Vagina (tissue), 2 donors: ENCODE data around the gene SLC32A1. TPM values are rescaled to one million over a fixed set of nuclear protein-coding genes. Genes with fewer than 3 reads are reported as not detected.

ENCODE experiments used
- DNase-seq, 2 donors: peaks; one replicate each; pipeline ENCODE4 v3.0.0-alpha.2; 2017; ENCODE audit errors: extremely low spot score in 2 of 2
- H3K27ac ChIP-seq: fragments of 200-600 bp; sonication (generic); one replicate; pipeline ENCODE4 v1.5.1; 2019
- H3K27me3 ChIP-seq: fragments of 200-600 bp; sonication (generic); one replicate; pipeline ENCODE4 v1.5.1; 2019
- H3K36me3 ChIP-seq, 2 donors: fragments of 200-600 bp; sonication (generic); one replicate each; pipeline ENCODE4 v1.5.1; 2017 to 2019
- H3K4me1 ChIP-seq: fragments of 200-600 bp; sonication (generic); one replicate; pipeline ENCODE4 v1.5.1; 2019
- H3K4me3 ChIP-seq, 2 donors: fragments of 200-600 bp; sonication (generic); 1 replicate in 1 of 2; 2 replicates in 1 of 2; pipeline ENCODE4 v1.5.1; 2016 to 2019
- H3K9me3 ChIP-seq: fragments of 200-600 bp; sonication (generic); one replicate; pipeline ENCODE4 v1.5.1; 2019
- CTCF ChIP-seq, 3 experiments: fragments of 450-650 bp in 2 of 3; fragments of 200-600 bp in 1 of 3; sonication (generic) in 1 of 3; IDR thresholded peaks; one replicate each; pipeline ENCODE4 v1.5.1; 2017 to 2019; ENCODE audit warnings: antibody characterized with exemption in 3 of 3, mild to moderate bottlenecking in 2 of 3, moderate library complexity in 2 of 3
- POLR2A ChIP-seq, 2 donors: fragments of 450-650 bp; IDR thresholded peaks; one replicate each; pipeline ENCODE4 v1.6.1; 2017; ENCODE audit warnings: antibody characterized with exemption in 2 of 2, mild to moderate bottlenecking in 2 of 2, moderate library complexity in 2 of 2
- POLR2AphosphoS5 ChIP-seq, 2 donors: sonication (generic); formaldehyde crosslinking; IDR thresholded peaks; one replicate each; pipeline ENCODE4 v1.9.0; 2017; ENCODE audit warnings: antibody characterized with exemption in 2 of 2, mild to moderate bottlenecking in 2 of 2, low read depth in 1 of 2; ENCODE audit not compliant: insufficient read depth in 1 of 2
- intact Hi-C: fragments of 100-400 bp; cut with DNase I; formaldehyde crosslinking; loops from one replicate; pipeline ENCODE4 v1.15.1; 2023
- total RNA-seq: library from RNA; depleted of rRNA; stranded (reverse); fragments of >200 nt; gene quantifications from one replicate; pipeline ENCODE4 v1.2.3, GENCODE V29; 2016

Gene SLC32A1
- total RNA-seq, 1 donor from 2014 or later, result not detected

GRCh38 chr20:38730167-38730988, 6.1 kb downstream of the SLC32A1 start:
- Histone ChIP-seq H3K9me3 (no peaks in the 10 kb centered on the region), H3K4me1 (peaks cover 42% of the 10 kb centered on the region), H3K27ac (no peak overlapping the region), H3K36me3 (no peaks in the 10 kb centered on the region), H3K27me3 (peaks cover 41% of the 10 kb centered on the region), H3K4me3 (no peak overlapping the region)
- no peak for TF ChIP-seq POLR2A (IDR thresholded peaks at IDR 0.05)
- intact Hi-C loops, result no loop called here
- no peak for DNase-seq

GRCh38 chr20:38730989-38731737, 6.9 kb downstream of the SLC32A1 start:
- intact Hi-C loops, result no loop called here
- TF ChIP-seq POLR2AphosphoS5 (IDR thresholded peaks at IDR 0.05; ENCODE audit: insufficient read depth in 1 of 2, low read depth in 1 of 2), result no peak
- peak; percentile 52 to 69 (median 68) for TF ChIP-seq CTCF (IDR thresholded peaks at IDR 0.05)
- no peak for TF ChIP-seq POLR2A (IDR thresholded peaks at IDR 0.05)
- Histone ChIP-seq H3K4me1 (peaks cover 36% of the 10 kb centered on the region), H3K4me3 (peak overlapping the region; percentile 13 to 30), H3K36me3 (no peaks in the 10 kb centered on the region), H3K27me3 (peaks cover 34% of the 10 kb centered on the region), H3K27ac (no peak overlapping the region), H3K9me3 (no peaks in the 10 kb centered on the region)
- no peak for DNase-seq

- no peaks in the 10 kb centered on the region for H3K9me3 ChIP-seq
- no peak overlapping the region for H3K27ac ChIP-seq
- H3K4me1 ChIP-seq, result peaks cover 30% of the 10 kb centered on the region
- H3K4me3 ChIP-seq, result no peak overlapping the region
- no peaks in the 10 kb centered on the region for H3K36me3 ChIP-seq
- no peak for DNase-seq
- H3K27me3 ChIP-seq, result peaks cover 28% of the 10 kb centered on the region
- intact Hi-C loops, result no loop called here
- TF ChIP-seq CTCF (IDR thresholded peaks at IDR 0.05), result peak in 1 of 3 experiments; percentile 12
- no peak for TF ChIP-seq POLR2A (IDR thresholded peaks at IDR 0.05)
These were observed 7.4 kb downstream of the SLC32A1 start for GRCh38 chr20:38731738-38732113.

GRCh38 chr20:38732981-38733380, 8.7 kb downstream of the SLC32A1 start:
- Histone ChIP-seq H3K36me3 (no peaks in the 10 kb centered on the region), H3K27ac (no peak overlapping the region), H3K27me3 (peaks cover 15% of the 10 kb centered on the region), H3K9me3 (no peaks in the 10 kb centered on the region), H3K4me1 (peaks cover 27% of the 10 kb centered on the region), H3K4me3 (no peak overlapping the region)
- no peak for TF ChIP-seq CTCF (IDR thresholded peaks at IDR 0.05)
- no peak for TF ChIP-seq POLR2AphosphoS5 (IDR thresholded peaks at IDR 0.05; ENCODE audit: insufficient read depth in 1 of 2, low read depth in 1 of 2)
- no peak for TF ChIP-seq POLR2A (IDR thresholded peaks at IDR 0.05)
- intact Hi-C loops, result no loop called here
- DNase-seq, result no peak

GRCh38 chr20:38735172-38735571, 10.9 kb downstream of the SLC32A1 start:
- no peaks in the 10 kb centered on the region for H3K36me3 ChIP-seq
- peaks cover 11% of the 10 kb centered on the region for H3K27me3 ChIP-seq
- no peak for DNase-seq
- H3K27ac ChIP-seq, result no peak overlapping the region
- no peak overlapping the region for H3K4me3 ChIP-seq
- intact Hi-C loops, result no loop called here
- no peak for TF ChIP-seq POLR2AphosphoS5 (IDR thresholded peaks at IDR 0.05; ENCODE audit: insufficient read depth in 1 of 2, low read depth in 1 of 2)
- TF ChIP-seq CTCF (IDR thresholded peaks at IDR 0.05), result no peak
- TF ChIP-seq POLR2A (IDR thresholded peaks at IDR 0.05), result no peak
- peaks cover 18% of the 10 kb centered on the region for H3K4me1 ChIP-seq
- no peaks in the 10 kb centered on the region for H3K9me3 ChIP-seq
